T-helper 2 cell (primary cell): ENCODE measurements around the gene GZMM.
A peak's percentile ranks its signal among the peaks of the same experiment; 100 is the strongest.

Experiments used
- DNase-seq, 5 experiments: peaks; one replicate each; pipeline versions ENCODE4 v3.0.0 to v3.0.0-alpha.2; 2012 to 2022
- total RNA-seq, 2 donors: gene quantifications; one replicate each; lab custom pipeline; 2026; lab: John Stamatoyannopoulos, UW

GZMM gene
- 16.8 to 20.0 reads per million in 2 donors for total RNA-seq

GRCh38 chr19:543910-544608, at the start of gene GZMM:
Gene GZMM, plus strand, starts transcription at chr19:544053. Its CDS starts 19 bp downstream, at chr19:544072.
- DNase-seq: peak; percentile 32 to 91 (median 68)

DNA sequence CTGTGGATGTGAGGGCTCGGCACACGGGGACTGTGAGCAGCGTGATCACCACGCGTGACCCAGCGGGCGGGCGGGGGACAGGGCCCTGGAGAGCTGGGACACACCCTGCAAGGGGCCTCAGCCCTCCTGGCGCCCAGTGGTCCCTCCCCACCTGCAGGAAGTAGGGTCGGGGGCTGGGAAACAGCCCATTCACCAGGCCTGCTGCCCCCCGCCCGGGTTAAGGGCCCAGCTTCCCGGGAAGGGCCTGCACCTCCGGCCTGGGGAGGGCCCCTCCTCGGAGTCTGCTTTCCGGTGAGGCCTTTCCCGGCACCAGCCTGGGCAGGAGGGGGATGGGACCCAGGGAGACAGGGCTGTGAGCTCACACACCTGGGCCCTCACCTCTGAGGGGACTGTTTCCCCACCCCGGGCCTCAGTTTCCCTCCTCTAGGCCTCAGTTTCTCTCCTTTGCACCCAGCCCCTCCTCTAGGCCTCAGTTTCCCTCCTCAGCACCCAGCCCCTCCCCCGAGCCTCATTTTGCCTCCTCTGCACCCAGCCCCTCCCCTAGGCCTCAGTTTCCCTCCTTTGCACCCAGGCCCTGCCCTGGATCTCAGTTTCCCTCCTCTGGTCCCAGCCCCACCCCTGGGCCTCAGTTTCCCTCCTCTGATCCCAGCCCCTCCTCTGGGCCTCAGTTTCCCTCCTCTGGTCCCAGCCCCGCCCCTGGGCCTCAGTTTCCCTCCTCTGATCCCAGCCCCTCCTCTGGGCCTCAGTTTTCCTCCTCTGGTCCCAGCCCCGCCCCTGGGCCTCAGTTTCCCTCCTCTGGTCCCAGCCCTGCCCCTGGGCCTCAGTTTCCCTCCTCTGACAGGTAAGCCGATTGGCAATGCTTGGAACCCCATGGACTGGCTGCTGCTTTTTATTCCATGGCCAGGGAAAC, 49.4 kb upstream of the GZMM start:
- DNase-seq: no peak

- DNase-seq: no peak
Measured at GRCh38 chr19:495081-495401, 48.8 kb upstream of the GZMM start.

- DNase-seq: peak in 3 of 5 experiments; percentile 30 to 53 (median 36)
Measured at GRCh38 chr19:495402-496111, 48.3 kb upstream of the GZMM start.

DNA sequence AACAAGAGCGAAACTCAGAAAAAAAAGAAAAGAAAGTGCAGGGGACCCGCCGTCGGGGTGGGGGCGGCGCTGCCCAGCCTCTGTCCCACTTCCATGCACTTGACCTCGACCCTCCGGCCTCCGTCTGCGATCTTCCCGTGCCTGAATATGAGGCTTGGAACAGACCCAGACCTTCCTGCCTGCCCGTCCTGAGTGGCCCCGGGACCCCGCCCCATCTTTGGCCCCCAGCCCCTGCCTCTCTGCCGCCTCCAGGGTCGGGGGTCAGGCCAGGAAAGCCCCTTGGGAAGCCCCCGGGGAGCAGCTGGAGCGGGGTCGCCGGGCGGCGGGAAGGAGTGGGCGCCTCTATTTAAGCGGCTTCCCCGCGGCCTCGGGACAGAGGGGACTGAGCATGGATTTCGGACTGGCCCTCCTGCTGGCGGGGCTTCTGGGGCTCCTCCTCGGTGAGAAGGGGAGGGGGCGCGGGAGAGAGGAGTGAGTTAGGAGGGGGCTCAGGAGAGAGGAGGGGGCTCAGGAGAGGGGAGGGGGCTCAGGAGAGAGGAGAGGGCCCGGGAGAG, 47.7 kb upstream of the GZMM start, which contains the start of gene MADCAM1:
MADCAM1 (plus strand) TSS at position 375 of the 554 bp plus-strand sequence; CDS start at position 389, 14 bp downstream.
- DNase-seq: no peak

- no peak for DNase-seq
Measured at GRCh38 chr19:496986-497385, 46.9 kb upstream of the GZMM start.

DNA sequence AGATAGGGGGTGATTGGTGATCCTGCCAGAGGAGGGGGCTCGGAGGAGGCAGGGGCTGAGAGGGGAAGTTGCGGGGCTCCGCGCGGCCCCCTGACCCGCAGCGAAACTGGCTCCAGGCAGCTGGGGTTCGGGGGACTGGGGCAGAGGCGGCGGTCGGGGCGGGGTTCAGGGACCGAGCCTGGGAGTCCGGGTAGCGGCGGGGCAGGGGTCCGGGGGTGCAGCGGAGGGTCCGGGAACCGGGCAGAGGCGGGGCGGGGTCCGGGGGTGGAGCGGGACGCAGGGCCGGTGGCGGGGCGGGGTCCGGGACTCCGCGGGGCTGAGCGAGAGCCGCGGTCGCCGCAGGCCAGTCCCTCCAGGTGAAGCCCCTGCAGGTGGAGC, 46.4 kb upstream of the GZMM start:
- DNase-seq: no peak

- DNase-seq: no peak
Measured at GRCh38 chr19:497869-498510, 45.9 kb upstream of the GZMM start.

DNA sequence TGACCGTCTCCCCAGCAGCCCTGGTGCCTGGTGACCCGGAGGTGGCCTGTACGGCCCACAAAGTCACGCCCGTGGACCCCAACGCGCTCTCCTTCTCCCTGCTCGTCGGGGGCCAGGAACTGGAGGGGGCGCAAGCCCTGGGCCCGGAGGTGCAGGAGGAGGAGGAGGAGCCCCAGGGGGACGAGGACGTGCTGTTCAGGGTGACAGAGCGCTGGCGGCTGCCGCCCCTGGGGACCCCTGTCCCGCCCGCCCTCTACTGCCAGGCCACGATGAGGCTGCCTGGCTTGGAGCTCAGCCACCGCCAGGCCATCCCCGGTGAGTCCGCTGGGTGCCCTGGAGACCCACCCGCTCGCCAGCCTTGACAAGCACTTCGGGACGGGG, 45.4 kb upstream of the GZMM start:
- DNase-seq: no peak

DNA sequence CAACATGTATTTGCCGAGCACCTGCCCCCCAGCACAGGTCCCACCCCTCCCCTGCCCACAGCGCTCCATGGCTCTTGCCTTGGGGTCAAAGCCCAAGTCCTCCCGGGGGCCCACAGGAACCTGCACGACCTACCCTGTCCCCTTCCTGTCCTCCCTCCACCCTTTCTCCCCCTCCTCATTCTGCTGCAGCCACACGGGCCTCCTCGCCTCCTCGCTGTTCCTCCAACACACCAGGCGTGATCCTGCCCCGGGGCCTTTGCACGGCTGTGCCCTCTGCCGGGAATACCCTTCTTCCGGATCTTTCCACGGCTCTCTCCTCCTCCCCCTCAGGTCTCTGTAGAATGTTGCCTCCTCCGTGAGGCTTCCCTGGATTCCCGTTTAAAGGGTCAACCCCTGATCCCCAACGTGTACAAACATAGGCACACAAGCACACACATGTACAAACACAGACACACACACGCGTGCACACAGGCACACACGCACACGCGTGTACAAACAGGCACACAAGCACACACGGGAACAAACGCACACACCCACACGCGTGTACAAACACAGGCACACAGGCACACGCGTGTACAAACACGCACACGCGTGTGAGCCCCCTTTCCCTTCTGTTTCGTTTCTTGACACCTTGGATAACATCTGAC, 44.8 kb upstream of the GZMM start:
- DNase-seq: no peak

DNA sequence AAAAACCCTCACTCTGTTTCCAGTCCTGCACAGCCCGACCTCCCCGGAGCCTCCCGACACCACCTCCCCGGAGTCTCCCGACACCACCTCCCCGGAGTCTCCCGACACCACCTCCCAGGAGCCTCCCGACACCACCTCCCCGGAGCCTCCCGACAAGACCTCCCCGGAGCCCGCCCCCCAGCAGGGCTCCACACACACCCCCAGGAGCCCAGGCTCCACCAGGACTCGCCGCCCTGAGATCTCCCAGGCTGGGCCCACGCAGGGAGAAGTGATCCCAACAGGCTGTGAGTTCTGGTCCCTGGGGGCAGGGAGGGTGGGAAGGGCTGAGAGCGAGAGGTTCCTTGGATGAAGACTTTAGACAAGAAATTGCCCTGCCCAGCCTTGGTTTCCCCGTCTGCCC, 42.2 kb upstream of the GZMM start:
- DNase-seq: no peak

DNA sequence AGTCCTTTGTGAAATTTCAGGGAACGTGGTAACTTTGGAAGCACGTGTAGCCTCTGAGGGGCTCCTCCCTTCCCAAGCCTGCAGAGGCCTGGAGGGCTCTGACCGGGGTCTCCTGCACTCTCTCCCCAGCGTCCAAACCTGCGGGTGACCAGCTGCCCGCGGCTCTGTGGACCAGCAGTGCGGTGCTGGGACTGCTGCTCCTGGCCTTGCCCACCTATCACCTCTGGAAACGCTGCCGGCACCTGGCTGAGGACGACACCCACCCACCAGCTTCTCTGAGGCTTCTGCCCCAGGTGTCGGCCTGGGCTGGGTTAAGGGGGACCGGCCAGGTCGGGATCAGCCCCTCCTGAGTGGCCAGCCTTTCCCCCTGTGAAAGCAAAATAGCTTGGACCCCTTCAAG, 39.2 kb upstream of the GZMM start:
- DNase-seq: no peak

GRCh38 chr19:506404-507285, 37.2 kb upstream of the GZMM start:
- peak; percentile 77 to 98 (median 90) for DNase-seq

DNA sequence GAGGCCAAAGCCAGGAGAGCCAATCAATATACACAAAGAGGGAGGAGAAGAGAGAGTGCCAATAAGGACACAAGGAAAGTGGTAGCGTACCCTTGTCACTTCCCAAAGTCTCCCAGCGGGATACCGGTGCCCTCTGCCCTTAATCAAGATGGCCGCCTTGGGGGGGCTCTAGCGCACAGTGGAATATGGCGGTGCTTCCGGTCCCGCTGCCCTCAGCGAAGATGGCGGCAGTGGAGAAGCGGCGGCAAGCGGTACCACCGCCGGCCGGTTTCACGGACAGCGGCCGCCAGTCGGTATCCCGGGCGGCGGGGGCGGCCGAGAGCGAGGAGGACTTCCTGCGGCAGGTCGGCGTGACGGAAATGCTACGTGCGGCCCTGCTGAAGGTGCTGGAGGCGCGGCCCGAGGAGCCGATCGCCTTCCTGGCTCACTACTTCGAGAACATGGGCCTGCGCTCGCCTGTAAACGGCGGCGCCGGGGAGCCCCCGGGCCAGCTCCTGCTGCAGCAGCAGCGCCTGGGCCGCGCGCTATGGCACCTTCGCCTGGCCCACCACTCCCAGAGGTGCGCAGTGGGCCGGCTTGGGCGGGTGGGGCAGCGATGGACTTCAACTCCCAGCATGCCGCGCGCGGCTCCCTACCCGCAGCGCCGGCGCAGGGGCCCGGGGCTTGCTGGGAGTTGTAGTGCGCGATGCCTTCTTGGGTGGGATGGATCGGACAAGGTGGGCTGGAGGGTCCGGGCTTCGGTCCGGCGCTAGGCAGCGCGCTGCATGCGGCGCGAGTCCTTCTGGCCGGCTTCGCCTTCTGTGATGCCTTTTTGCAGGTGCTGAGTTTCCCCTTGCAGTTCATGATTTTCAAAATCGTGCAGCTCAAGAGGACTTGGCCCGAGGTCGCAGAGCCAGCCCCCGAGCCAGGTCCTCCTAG, 36.3 kb upstream of the GZMM start, which contains the start of gene TPGS1:
TPGS1 (plus strand) TSS at position 212 of the 918 bp plus-strand sequence; CDS start at position 222, 10 bp downstream.
- peak; percentile 56 to 86 (median 74) for DNase-seq

GRCh38 chr19:508204-509150, 35.4 kb upstream of the GZMM start:
- DNase-seq: no peak

DNA sequence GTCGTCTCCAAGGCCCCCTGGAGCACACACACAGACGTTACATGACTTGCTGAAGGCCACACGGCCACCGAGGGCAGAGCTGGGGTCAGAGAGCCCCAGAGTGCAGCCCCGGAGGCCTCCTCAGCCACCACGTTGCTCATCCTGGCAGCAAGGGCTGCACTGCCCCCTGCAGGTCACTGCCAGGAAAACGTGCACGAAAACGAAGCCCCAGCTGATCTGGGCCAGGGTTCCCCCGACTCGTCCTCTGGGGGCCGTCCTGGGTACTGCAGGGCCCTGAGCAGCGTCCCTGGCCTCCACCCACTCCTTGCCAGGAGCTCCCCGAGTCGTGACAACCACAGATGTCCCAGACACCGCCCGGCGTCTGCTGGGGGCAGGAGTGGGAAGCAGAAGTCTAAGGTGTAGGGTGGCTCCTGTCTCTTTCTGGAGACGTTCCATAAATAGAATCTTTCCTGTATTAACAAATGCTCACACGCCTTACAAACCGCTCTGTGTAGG, 33.2 kb upstream of the GZMM start:
- peak; percentile 72 to 95 (median 89) for DNase-seq

DNA sequence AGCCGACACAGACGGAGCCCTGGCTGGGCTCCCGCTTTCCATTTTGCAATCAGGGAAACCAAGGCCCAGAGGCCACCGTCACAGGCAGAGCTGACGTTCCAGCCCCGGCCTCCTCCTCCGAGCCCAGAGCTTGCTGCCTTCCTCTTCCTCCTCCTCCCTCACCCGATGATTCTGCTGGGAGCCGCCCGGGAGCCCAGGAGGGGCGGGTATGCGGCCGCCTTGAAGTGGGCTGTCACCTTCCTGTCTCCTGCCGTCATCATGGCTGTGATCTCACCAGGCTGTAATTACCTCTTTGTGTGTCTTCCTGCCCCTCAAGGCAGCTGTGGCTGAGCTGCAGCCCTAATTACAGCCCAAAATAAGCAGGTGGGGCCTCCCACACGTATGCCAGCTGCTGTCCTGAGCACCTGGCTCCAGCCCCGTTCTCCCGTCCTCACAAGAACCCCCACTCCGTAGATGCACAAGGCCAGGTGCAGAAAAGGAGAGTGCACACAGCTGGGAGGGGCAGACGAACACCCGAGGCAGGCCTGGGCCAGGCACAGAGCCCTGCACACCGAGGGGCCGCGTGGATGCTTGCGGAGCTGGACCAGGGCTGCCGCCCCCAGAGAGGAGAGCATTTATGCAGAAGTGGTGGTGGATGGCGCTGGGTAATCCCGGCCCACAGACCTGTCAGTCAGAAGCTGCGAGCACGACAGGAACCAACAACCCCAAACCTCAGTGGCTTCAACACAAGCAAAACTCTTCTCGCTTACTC, 32.6 kb upstream of the GZMM start:
- peak; percentile 57 to 97 (median 90) for DNase-seq
